AG20443 (cell line): ENCODE measurements around the gene SUCNR1.
"Not testable (repeated sequence)": the region's sequence is repeated elsewhere in the genome, so short reads cannot be mapped to it uniquely, and the experiment has no call there.

ENCODE experiments used
- DNase-seq: peaks from one replicate; pipeline ENCODE4 v3.0.0; 2012; ENCODE audit warnings: low spot score, mixed read lengths

The SUCNR1 gene

GRCh38 chr3:151871639-151872468 lies 1.6 kb upstream of the SUCNR1 start:
- no peak for DNase-seq

GRCh38 chr3:151874079-151874478 lies 636 bp downstream of the SUCNR1 start:
- DNase-seq: not testable (repeated sequence)

- no peak for DNase-seq
These were observed 2.3 kb downstream of the SUCNR1 start for GRCh38 chr3:151875759-151876158.

DNA sequence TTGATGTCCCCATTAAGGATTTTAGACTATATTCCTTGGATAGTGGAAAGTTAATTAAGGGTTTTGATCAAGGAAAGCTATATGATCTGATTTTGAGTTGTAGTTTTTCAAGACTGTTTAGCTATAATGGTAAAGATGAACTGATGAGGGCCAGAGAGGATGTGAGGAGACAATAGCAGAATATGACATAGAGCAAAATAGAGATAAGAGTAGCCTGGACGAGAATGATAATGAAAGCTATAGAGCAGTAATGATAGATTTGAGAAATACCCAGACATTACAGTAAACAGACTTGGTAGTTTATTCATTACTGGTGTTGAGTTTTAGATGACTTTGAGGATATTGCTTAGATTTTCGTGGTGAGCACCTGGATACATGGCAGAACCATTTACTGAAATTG lies 3.8 kb downstream of the SUCNR1 start:
- DNase-seq: no peak

DNA sequence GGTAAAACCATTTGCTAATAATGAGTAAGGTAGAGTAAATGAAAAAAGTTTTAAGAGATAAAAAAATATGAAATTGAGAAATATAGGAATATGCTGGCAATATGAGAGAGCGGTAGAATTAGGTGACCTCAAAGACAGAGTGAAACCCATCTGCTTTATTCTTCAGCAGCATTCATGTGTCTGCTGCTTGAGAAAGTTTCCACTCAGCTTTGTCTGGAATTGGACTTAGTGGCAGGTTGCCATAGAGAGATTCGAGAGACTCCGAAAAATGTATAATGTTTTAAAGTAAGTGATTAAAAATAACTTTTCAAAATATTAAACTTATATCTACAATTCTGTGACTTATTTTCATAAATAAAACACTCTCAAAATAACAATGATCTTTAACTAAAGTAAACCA lies 5.0 kb downstream of the SUCNR1 start:
- DNase-seq: no peak

GRCh38 chr3:151879037-151879436 lies 5.6 kb downstream of the SUCNR1 start:
- no peak for DNase-seq

- no peak for DNase-seq
These were observed 6.4 kb downstream of the SUCNR1 start for GRCh38 chr3:151879679-151880415.

- DNase-seq: no peak
These were observed 6.9 kb downstream of the SUCNR1 start for GRCh38 chr3:151880416-151880690.

DNA sequence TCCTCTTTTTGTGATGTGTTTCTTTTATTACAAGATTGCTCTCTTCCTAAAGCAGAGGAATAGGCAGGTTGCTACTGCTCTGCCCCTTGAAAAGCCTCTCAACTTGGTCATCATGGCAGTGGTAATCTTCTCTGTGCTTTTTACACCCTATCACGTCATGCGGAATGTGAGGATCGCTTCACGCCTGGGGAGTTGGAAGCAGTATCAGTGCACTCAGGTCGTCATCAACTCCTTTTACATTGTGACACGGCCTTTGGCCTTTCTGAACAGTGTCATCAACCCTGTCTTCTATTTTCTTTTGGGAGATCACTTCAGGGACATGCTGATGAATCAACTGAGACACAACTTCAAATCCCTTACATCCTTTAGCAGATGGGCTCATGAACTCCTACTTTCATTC lies 7.7 kb downstream of the SUCNR1 start:
- DNase-seq: no peak

GRCh38 chr3:151885397-151885796 lies 12.0 kb downstream of the SUCNR1 start:
- DNase-seq: not testable (repeated sequence)

GRCh38 chr3:151887450-151888211 lies 14.2 kb downstream of the SUCNR1 start:
- not testable (repeated sequence) for DNase-seq

DNA sequence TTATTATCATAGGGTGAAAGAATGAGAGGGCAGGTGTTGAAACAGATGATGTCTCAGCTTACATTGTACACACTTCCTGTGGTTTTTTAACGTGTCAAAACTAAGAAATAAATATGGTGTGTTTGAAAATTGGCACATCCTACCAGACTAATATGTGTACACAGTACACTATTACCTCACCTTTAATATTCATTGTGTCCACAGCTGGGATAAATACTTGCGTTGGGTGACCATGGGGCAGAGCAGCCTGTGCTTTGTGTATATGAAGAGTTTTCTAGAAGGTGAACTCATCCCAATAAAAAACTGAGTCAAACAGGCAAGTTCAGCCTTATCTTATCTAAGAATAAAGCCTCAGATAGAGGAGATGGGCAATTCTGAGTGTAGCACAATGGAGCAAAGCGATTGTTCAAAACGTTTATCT lies 17.3 kb downstream of the SUCNR1 start:
- no peak for DNase-seq

GRCh38 chr3:151891721-151892120 lies 18.3 kb downstream of the SUCNR1 start:
- DNase-seq: no peak

DNA sequence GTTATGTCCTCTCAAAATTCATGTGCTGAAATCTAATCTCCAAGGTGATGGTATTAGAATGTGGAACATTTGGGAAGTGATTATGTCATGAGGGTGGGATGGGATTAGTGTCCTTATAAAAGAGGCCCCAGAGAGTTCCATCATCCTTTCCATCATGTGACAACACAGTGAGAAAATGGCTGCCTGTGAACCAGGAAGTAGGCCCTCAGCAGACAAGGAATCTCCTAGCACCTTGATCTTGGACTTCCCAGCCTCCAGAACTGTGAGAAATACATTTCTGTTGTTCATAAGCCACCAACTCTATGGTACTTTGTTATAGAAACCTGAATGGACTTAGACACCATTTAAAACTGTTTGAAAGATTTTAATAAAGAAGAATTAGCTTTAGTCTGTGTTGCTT lies 20.8 kb downstream of the SUCNR1 start:
- DNase-seq: no peak

DNA sequence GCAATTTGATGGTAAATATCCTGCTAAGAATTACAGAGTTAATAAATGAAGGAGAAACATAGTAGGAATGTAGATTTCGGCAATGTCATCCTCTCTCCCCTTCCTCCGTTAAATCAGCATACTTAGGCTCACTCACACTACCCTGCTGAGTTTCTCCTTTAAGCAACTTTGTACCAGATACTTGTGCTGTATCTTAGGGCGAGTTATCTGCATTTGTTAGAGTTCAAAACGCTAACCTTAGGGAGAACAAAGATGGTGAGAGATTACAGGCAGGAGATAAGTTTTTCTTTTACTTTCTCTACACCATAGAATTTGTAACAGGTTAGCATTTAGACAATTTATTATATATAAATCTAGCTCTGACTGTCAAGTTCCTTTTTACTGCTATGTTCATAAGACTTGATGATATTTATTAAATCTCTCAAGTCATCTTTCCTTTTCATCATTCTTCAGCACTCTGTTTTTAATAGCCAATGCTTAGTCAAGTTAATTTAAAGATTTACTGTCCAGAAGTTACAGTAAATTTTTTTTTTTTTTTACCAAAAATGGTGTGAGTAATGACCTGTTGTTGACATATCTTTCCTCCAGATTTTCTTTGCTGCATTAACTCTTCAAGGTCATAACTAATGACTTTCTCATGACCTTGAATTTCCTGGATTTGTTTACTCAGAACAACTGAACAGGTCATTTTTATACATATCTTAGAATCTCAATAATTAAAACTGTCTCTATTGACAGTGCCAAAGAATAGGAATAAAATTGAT lies 22.2 kb downstream of the SUCNR1 start:
- DNase-seq: no peak

- DNase-seq: no peak
These were observed 23.0 kb downstream of the SUCNR1 start for GRCh38 chr3:151896246-151897012.

- not testable (repeated sequence) for DNase-seq
These were observed 24.7 kb downstream of the SUCNR1 start for GRCh38 chr3:151898121-151898520.

DNA sequence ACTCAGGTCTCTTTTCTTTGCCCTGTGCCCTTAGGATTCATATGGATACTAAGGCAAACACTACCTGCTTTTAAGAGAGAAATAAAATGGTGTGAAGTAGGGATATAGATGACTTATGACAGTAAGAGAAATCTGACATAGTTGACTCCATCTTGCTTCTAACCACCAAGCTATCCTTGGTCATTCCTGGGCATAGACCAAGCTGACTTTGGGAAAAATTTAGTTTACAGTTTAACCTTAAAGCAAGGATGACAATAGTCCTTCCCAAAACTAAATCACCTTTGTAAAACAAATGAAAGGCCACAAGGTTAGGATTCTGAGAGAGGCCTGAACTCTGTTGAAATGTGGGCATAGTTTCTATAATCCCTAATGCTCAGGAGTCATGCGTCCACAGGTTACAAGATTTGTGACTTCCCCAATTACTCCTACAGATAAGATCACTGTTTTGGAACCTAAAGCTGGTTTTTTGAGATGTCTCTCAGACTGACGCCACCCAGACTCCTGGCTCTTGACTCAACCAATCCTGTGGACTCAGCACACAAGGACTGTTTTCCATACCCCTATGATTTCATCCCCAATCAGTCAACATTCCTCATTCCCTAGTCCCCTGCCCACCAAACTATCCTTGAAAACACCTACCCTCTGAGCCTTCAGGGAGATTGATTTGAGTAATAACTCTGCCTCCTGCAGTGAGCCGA lies 25.3 kb downstream of the SUCNR1 start:
- DNase-seq: not testable (repeated sequence)

- DNase-seq: no peak
These were observed 26.6 kb downstream of the SUCNR1 start for GRCh38 chr3:151899996-151900395.

- DNase-seq: no peak
These were observed 27.0 kb downstream of the SUCNR1 start for GRCh38 chr3:151900460-151900859.
